ENCODE data around the gene MBTPS1. TPM values are rescaled to one million over a fixed set of nuclear protein-coding genes. Genes with fewer than 3 reads are reported as not detected.

The MBTPS1 gene
- total and polyA plus RNA-seq, 9 of the 15 experiments (the other 6 are each of a cell fraction or from before 2014, with no cell fraction given), result 2.8 to 57.6 (median 43.8) TPM

- TF ChIP-seq ZMIZ1 (IDR thresholded peaks at IDR 0.05; ENCODE audit: low read depth in 2 of 2, low read length in 2 of 2), result no peak
- TF ChIP-seq ARID3B (CRISPR knock-in tag; IDR thresholded peaks at IDR 0.05; ENCODE audit: borderline replicate concordance), result 0 out of 2 replicates have a peak, but pooled peaks have one; percentile 42
- no peak for TF ChIP-seq XRCC4 (IDR thresholded peaks at IDR 0.05; ENCODE audit: extremely low read depth, insufficient read depth, insufficient read length)
- no peak for TF ChIP-seq U2AF1 (optimal IDR thresholded peaks at IDR 0.05; ENCODE audit: low read depth, low read length)
- TF ChIP-seq ZBTB5 (IDR thresholded peaks at IDR 0.05), result no peak
- no peak for TF ChIP-seq NFATC3 (IDR thresholded peaks at IDR 0.05)
- no peak for TF ChIP-seq MBD1 (CRISPR knock-in tag; IDR thresholded peaks at IDR 0.05)
- 0 out of 2 replicates have a peak, but pooled peaks have one; percentile 27 for TF ChIP-seq ZNF316 (IDR thresholded peaks at IDR 0.05)
- TF ChIP-seq ZNF584 (CRISPR knock-in tag; IDR thresholded peaks at IDR 0.05; ENCODE audit: low read depth), result no peak
- no peak for TF ChIP-seq RB1 (IDR thresholded peaks at IDR 0.05; ENCODE audit: low read depth)
- TF ChIP-seq ZFP1 (CRISPR knock-in tag; IDR thresholded peaks at IDR 0.05), result no peak
- TF ChIP-seq ZNF785 (CRISPR knock-in tag; IDR thresholded peaks at IDR 0.05), result no peak
- no peak for TF ChIP-seq CAMTA2 (CRISPR knock-in tag; conservative IDR thresholded peaks at IDR 0.05)
- no peak for TF ChIP-seq MCM2 (IDR thresholded peaks at IDR 0.05; ENCODE audit: low read depth)
- TF ChIP-seq EWSR1 (IDR thresholded peaks at IDR 0.05; ENCODE audit: borderline replicate concordance, low read depth, partially characterized antibody), result no peak
- TF ChIP-seq XRCC5 (IDR thresholded peaks at IDR 0.05; ENCODE audit: low read depth, low read length), result no peak
- no peak for TF ChIP-seq ZNF146 (CRISPR knock-in tag; IDR thresholded peaks at IDR 0.05; ENCODE audit: unreplicated experiment)
- TF ChIP-seq PTTG1 (tag; IDR thresholded peaks at IDR 0.05; ENCODE audit: low read depth), result peak; percentile 14; the same call in 1 of the 2 replicates
- no peak; the same call in 1 of the 2 replicates for TF ChIP-seq LEF1 (IDR thresholded peaks at IDR 0.05)
Observed at GRCh38 chr16:84139628-84140258, 23.0 kb upstream of the MBTPS1 start (continued).
